GM19455 (cell line): ENCODE measurements around the gene ANKRD44.
"Not testable (repeated sequence)": the region's sequence is repeated elsewhere in the genome, so short reads cannot be mapped to it uniquely, and the experiment has no call there.

Experiments
- ATAC-seq: cut with Tn5 transposase; IDR thresholded peaks from one replicate; pipeline ENCODE4 v1.9.1; 2021; ENCODE audit not compliant: unreplicated experiment

The ANKRD44 gene

DNA sequence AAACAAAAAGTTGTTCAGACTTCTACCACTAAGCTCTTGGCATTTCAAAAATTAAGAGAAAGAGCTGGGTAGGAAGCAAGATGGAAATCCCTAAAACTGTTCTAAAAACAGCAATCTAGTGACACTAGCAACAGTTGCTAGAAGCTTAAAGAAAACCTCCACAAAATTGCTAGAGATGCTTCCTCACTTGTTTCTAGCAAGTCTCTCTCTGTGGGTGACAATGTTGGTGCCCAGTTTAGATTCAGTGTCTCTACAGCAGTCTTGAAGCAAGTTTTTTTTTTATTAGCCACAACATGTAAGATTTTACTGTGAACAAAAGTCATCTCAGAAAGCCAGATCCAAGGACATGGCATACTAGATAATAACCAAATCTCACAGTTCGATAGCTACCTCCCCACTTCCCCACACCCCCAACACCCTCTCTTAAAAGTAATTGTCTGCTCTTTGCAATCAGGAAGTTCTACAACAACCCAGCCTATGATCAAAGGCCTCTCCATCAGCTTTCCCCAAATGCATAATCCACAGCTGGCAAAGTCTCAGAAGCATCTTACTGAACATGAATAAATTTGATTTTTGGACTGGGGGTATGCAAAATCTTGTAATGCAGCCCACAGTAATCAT is 70.0 kb downstream of the ANKRD44 start:
- no peak for ATAC-seq

DNA sequence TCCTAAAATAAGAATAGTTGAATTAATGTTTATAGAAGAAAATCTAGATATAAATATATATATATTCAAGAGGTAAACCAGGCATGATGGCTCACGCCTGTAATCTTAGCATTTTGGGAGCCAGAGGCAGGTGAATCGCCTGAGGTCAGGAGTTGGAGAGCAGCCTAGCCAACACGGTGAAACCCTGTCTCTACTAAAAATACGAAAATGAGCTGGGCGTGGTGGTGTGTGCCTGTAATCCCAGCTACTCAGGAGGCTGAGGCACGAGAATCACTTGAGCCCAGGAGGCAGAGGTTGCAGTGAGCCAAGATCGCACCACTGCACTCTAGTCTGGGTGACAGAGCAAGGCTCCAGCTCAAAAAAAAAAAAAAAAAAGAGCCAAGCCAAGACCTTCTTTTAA is 70.6 kb downstream of the ANKRD44 start:
- ATAC-seq = not testable (repeated sequence)

DNA sequence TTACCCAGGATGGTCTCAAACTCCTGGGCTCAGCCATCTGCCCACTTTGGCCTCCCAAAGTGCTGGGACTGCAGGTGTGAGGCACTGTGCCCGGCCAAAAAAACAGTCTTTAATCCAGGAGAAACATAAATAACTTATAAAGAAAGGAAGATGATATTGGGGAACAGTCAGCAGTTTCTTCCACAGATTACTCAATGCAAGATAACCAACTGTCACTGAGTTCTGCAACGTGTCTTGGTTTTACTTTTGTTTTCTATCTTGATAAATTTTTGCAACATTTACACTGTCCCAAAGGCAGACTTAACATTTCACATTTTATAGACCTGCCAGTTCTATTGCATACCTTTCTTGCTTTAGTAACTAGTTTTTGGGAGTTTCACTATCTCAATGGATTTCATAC is 71.1 kb downstream of the ANKRD44 start:
- ATAC-seq = peak; percentile 79

DNA sequence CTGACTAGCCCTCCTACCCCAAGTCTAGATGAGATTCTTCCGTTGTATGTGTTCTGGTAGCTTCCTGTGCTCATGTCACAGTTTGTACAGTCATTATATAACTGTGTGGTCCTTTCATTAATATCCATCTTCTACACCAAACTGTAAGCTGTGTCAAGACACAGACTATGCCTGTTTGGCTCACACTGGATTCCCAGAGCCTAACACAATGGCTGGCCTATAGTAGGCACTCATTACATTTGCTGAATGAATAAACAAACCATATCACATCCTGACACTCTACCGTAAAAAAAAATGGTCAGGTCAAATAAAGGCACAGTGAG is 72.6 kb downstream of the ANKRD44 start:
- ATAC-seq = peak; percentile 49

DNA sequence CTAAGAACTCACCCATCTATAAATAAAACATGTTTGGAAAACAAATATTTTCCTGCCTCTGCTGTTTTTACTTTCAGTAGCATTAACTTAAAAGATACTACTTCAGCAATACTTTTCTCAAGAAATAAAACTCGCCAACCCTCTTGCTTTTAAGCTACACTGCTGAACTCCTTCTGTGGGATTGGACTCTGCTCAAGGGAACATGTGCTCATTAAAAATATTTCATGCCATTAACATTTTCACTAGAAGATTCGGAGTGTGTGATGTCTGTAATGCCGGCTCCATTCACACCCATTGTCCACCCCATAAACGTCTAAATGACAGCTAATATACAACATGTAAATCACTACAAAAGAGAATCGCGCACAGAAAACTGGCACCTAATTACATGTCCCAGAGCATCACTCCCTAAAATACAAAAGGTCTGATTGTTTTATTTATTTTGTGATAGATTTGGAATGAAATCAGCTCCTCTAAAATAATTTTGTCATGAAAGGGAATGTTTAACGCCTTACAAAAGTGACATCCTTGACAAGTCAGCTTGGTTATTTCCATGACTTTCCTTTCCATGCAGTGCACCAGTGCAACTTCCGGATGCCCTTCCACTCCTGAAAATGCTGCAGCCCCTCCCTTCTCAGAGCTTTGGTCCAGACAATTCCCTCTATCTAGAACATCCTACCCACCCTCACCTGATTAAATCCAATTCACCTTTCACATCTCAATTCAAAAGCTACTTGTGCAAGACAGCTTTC is 73.1 kb downstream of the ANKRD44 start:
- no peak for ATAC-seq

DNA sequence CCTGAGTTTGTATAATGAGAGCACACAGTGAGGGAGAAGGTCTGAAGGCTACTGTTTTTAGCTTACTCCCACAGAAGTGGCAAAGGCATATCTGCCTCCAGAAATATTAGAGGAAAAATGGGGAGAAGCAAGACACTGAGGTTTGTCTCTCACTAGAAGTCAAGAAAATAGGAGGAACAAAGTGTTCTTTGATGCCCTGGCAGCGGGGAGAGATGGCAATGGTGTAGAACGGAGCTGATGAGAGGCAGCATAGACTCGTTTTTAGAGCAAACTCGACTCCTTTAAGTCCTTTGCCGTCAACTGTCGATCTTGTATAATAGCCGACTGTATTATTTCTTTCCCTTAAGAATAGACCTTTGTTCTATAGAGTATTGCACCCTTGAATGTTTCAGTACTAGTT is 73.8 kb downstream of the ANKRD44 start:
- no peak for ATAC-seq

DNA sequence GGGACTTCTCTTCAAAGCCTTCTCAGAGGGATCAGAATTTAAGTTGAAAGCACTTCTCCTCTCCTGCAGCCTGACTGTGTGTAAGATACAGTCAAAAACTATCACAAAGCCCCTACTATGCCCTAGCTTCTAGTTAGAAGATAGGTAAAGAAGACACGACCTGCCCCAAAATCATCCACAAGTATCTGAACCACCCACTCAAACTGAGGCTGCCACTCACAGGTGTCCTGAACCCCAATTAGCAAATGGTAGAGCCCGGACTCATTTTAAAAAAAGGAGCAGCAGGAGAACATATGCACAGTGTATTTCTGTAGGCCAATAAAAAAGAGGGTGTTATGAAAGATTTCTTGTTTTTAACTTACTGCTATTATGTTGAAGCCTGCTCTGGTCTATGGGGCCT is 74.4 kb downstream of the ANKRD44 start:
- ATAC-seq = no peak

DNA sequence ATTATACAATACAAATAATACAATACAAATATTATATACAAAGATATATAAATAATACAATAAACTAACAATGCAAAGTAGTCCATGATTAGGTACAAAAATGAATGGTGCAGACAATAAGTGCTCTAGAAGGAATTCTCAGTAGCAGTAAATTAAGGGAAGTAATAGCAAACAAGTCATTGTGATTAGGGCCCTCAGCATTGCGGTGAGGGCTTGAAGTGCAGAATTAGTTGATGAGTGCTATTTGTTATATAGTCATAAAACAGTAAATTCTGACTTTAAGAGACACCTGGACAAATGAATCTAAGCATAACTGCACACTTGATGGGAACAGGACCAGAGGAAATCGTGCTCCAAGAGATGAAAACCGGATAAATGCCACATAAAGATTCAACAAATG is 74.9 kb downstream of the ANKRD44 start:
- ATAC-seq = no peak

DNA sequence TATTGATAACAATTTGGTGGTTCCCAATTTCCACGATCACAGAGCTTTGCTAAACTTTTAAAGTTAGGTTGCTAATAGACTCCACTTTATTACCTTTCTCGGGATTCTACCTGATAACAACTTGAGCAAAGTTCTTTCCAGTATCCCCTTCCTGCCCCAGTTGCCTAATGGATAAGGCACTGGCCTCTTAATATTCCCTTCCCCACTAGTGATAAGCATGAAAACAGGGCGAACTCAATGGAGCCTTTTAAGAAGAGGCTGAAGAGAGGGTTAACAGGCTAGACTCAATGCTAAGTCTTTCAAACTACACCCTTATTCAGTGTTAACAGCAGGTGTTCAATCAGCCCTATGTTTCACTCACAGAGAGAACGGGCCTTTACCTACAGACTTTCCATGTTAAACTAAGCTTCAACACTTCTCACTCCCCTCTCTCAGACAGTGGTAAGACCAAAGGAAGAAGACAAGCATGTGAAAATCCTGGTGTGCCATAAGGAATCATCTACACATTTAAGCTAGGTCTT is 75.8 kb downstream of the ANKRD44 start:
- ATAC-seq = no peak

DNA sequence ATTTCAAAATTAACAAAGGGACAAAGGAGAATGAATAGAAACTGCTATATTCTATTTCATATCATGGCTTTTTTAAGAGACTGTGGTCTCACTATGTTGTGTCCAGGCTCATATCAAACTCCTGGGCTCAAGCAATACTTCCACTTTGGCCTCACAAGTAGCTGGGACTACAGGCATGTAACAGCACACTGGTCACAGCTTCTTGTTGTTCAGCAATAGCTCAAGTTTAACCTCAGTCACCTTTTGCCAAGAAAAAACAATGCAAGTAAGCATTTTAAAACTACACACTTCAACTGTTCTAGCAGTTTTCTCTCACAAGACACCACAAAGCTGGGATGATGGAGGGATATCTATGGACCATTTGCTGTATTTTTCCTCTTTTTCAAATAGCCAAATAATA is 77.1 kb downstream of the ANKRD44 start:
- ATAC-seq = no peak

DNA sequence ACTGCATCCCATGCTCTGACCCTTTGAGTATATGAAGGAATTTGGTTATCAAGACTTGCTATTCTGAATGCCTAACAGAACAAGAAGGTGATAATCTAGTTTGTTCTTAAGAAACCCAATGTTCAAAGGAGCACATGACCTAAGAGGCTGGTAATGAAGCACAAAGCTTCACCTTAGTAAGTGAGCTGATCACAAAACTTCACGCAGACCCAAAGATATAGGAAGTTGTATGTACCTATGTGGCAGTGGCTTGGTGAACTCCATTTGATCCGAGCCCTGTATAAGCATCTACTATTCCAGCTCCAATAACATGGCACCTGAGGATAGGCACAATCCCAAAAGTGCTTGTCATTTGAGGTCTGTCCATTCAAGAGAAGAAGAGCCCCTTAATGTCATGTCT is 78.6 kb downstream of the ANKRD44 start:
- no peak for ATAC-seq

DNA sequence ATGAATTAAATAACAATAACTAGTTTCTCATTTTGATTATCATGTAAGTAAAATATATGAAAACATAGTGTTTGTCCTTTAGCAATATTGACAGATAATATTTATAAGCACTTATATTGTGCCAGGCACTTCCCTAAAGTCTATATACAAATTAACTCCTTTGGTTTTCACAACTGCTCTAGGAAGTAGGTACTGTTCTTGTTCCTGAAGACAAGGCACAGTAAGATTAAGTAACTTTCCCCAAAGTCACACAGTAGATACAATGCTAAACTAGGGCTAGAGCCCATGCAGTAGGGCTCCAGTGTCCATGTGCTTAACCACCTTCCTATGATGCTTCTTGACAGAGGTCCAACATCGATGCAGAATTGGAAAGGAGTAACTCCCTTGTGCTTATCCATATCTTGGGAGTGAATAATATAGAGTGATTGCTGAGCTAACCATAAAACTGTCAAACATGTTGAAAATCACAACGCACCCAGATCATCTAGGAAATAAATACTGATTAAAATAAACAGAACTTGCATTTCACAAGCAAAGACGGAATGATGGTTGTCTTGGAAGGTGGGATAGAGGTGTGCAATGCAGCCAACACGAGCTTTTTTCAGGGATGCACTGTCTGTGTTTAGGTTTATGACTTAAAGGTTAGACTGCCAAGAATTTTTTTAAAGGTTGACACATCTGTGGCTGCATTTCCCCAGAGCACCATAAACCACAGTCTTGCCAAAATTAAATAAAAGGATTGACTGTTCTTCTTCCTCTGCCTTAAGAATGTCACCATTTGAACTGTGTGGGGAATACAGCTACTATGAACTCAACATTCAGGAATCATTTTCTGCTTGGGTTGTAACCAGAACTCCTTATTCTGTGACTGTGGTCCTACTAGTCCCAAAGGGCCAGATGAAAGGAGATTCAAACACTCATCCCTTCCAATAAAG is 80.8 kb downstream of the ANKRD44 start:
- ATAC-seq = no peak

DNA sequence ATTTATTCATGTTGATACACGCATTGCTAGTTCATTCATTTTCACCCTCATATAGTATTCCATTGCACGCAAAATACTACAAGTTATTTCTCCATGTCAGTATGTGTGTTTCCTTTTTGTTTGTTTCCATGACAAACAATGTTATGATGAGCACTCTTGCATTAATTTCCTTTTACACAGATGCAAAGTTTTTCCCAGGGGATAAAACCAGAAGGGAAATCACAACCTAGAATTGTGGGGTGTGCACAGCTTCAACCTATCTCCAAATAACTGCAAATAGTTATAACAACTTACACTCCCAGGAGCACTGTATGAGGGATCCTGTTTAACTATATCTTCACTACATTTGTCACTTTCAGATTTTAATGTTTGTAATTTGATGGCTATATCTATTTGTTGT is 87.1 kb downstream of the ANKRD44 start:
- no peak for ATAC-seq

DNA sequence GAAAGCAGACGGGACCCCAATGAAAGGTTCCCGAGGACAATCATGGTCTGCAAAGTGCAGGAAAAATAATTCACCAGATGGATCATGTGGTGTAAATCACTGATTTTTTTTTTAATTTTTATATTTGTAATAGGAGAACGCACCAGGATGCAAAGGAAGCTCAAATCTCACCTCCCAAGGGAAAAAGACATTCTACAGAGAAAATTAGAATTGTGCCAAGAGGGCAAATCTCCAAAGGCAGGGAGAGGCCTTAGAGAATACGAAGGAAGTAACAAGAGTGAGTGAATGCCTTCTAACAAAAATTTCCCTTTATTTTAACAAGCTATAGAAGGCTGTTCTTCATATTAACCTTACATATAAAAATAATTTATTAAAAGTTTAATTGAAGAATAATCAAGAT is 90.9 kb downstream of the ANKRD44 start:
- ATAC-seq = no peak

DNA sequence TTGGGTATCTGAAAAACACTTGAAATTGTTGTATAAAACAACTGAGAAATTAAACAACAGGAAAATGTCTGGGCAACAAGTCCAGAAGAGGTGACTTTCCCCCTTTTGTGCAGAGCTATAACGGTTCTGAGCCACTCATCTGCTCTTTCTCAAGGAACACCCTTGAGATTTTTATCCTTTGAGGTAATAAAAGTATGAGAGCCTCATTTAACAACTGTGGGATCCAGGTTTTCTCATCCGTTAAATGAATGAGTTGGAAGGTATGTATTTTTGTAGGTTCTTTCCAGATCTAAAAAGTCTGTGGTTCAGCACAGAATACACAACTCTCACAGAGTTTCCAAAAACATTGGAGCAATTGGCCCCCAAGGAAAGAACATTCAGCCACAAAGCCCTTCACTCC is 93.0 kb downstream of the ANKRD44 start:
- ATAC-seq = no peak

DNA sequence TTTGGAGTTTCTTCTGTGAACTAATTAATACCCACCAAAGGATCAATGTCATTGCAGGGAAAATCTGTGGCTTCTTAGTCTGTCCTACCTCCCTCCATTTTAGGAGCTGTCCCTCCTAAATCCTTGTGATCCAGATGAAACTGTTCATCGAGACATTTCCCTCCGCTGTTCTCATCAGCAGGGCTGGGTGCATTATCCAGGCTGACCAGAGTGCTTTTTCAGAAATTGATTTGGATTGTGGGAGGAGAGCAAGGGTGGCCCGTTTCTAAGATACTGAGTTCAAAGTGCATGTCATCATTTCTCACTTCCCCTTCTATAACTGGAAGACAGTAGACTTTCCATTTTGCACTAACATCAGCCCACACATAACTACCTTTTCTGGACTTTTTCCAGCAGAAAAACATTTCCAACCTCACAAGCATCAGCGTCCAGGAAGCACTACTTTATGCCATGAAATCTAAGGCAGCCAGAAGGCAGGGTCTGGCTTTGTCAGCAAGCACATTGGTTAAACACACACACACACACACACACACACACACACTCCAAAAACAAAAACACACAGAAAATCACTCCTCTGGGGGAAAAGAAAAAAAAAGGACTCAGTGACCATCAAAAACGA is 94.1 kb downstream of the ANKRD44 start:
- peak; percentile 65 for ATAC-seq

DNA sequence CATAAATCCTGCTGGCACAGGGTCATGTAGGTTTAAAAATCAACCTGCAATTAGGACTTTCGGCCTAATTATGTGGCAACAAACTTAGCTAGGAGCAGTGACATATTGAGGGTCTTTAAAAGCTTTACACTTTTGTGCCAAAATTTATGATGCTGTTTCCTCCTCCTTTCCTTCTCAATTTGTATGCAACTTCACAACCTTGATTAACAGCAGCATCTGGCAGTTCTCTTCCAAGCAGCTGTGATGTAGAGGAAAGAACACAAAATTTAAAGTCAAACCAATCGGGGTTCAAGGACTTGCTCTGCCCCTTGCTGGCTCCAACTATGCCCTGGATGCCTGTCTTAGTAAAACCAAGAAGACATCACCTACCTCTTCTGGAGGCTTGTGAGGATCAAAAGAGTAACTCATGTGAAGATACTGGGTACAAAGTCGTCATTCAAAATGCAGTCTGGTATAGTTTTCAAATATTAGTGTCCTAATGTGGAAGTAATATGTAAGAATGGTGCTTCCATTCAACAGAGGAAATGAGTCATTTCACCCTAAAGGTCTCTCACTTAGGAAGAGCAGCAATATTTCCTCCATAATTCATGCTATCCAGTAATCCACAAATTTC is 94.7 kb downstream of the ANKRD44 start:
- ATAC-seq = peak; percentile 26

DNA sequence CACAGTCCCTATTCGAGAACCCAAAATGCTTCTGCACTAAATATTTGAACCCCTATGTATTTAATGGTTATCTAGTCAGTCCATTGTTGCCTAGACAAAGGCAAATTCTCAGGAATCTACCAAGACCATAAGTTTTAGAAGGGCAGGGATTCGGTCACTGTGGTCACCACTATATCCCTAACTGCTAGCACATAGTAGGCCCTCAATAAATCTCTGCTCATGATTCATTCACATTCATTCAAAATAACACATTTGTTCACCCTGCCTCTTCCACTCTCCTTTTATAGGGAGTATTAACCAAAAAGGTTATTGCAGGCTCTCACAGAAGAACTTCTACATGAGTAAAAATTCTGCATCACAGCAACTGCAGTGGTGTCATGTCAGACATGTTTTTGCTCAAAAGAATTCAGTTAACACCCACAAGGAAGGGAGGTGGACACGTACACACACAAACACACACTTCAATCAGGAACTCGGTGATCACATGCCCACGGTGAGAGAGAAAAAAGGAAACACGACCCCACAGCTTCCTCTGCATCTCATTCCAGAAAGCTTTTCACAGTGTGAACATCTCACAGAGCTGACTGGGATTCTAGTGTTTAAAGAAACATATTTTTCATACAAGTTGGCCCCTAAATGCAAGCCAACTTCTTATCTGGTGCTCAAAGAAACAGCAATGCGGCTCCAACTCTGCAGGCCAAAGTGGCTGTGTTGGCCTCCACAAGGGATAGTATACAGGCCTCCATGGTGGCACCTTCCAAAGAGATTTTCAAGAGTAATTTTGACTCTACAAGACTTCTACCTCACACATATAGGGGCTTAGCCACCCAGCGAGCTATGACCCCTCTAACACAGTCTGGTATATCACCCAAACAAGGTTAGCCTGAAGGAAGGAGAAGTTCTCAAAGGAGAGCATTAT is 98.0 kb downstream of the ANKRD44 start:
- no peak for ATAC-seq

DNA sequence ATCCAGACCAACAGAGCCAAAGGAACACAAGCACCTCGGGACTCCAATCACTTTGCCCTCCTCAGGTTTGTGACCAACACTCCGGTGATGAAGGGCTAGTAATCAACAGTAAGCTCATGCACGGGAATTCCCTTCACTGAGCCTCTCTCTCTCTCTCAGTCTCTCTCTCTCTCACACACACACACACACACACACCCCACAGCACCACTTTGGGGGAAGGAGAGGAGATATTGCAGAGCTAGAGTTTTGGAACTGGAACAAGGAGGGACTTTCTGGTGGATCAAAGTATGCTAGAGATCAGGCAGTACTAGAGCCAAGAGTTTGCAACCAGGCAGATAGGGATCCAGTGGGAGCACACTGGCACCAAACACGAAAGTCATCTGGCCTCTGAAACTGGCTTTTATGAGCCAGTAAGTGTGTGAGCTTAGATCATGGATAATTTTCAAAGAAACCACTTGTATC is 98.7 kb downstream of the ANKRD44 start:
- no peak for ATAC-seq

DNA sequence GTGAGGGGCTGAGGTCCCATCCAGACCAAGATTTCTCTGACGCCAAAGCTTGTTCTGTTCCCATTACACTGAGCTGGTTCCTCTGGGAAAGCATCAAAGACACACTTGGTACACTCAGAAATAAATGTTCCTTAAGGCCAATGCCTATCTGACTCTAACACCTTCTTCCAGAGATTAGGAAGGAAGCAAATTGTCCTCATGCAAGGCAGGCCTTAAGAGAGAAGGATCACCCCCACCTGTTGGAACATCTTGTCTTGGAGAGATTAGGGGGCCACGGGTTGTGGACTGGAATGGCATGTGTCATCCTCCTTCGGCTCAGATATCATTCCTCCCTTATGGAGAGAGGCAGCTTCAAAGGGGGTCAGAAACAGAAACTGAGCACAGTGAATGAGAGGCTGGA is 100.2 kb downstream of the ANKRD44 start:
- ATAC-seq = no peak
